ENCODE data around the gene WDR18. TPM values are rescaled to one million over a fixed set of nuclear protein-coding genes. Genes with fewer than 3 reads are reported as not detected.

WDR18 gene
- total RNA-seq, 1 experiment from 2014 or later = 124 TPM

DNA sequence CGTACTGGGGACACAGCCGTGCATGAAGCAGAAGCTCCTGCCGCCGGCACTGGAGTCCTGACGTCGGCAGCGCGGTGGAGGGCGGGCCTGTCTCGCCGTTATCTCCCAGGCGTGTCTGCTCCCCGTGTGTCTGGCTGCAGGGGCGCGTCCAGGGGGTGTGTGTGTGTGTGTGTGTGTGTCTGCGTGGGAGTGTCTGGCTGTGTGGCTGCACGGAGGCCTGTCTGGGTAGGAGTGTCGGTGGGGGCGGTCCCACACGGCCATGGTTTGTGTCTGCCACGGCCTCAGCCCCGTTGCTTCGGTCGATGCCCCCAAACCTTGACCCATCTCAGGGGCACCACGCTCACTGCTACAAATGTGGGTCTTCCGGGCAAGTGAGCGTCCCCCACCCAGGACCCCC lies 40.0 kb upstream of the WDR18 start:
- BruUV-seq (replicated peaks) = no TSS peak
- Histone ChIP-seq H3K36me3 (ENCODE audit: control insufficient read depth in 1 of 2, insufficient read depth in 2 of 2, low read length in 2 of 2) (no peaks in the 10 kb centered on the region; a peak in 1 of 4 replicates), H3K4me1 (ENCODE audit: control insufficient read depth in 1 of 2, insufficient read depth in 2 of 2, low read length in 2 of 2) (peaks cover 29 to 43% of the 10 kb centered on the region in 2 experiments), H2AFZ (ENCODE audit: low read depth, low read length, poor library complexity, severe bottlenecking) (no peak overlapping the region), H3K9me2 (ENCODE audit: insufficient read depth) (no peaks in the 10 kb centered on the region), H3K27me3 (ENCODE audit: insufficient read depth, low read length) (no peaks in the 10 kb centered on the region), H3K4me2 (ENCODE audit: low read length) (no peak overlapping the region), H3K4me3 (replicated peaks in 1 of 2; ENCODE audit: low read depth in 1 of 2, low read length in 2 of 2) (no peak overlapping the region), H3K27ac (ENCODE audit: low read depth, low read length) (no peak overlapping the region), H3K9me3 (ENCODE audit: control insufficient read depth in 1 of 2, insufficient read depth in 1 of 2, low read depth in 1 of 2, low read length in 2 of 2) (no peaks in the 10 kb centered on the region), H4K20me1 (ENCODE audit: insufficient read depth) (no peaks in the 10 kb centered on the region), H3K79me2 (ENCODE audit: insufficient read depth, low read length) (peaks cover 11% of the 10 kb centered on the region; the same call in 1 of the 2 replicates), H3K9ac (ENCODE audit: low read length) (no peak overlapping the region)
- DNase-seq (ENCODE audit: low read depth, low spot score) (no peak), ATAC-seq (no peak)
- TF ChIP-seq ZFX (IDR thresholded peaks at IDR 0.05) (no peak), ELF1 (IDR thresholded peaks at IDR 0.05; ENCODE audit: borderline replicate concordance, low read depth) (no peak), SIN3A (IDR thresholded peaks at IDR 0.05; ENCODE audit: low read depth) (no peak), FOSL1 (IDR thresholded peaks at IDR 0.05; ENCODE audit: low read depth) (no peak), POLR2A (IDR thresholded peaks at IDR 0.05; ENCODE audit: borderline replicate concordance, extremely low read depth, insufficient read depth, insufficient read length) (no peak), CEBPB (IDR thresholded peaks at IDR 0.05; ENCODE audit: low read depth) (no peak), RAD21 (IDR thresholded peaks at IDR 0.05; ENCODE audit: low read depth) (no peak), EGR1 (IDR thresholded peaks at IDR 0.05; ENCODE audit: low read depth) (no peak), ZNF274 (IDR thresholded peaks at IDR 0.05; ENCODE audit: low read depth, low read length) (no peak)
- CTCF ChIA-PET = no interaction called here
- RAD21 ChIA-PET (ENCODE audit: low non-redundant PET in 1 of 2, low total read pairs in 2 of 2, uncharacterized antibody in 2 of 2, unreplicated experiment in 2 of 2) = no interaction called here
- POLR2A ChIA-PET = no interaction called here
- intact Hi-C loops (cut with micrococcal nuclease) = no loop called here

DNA sequence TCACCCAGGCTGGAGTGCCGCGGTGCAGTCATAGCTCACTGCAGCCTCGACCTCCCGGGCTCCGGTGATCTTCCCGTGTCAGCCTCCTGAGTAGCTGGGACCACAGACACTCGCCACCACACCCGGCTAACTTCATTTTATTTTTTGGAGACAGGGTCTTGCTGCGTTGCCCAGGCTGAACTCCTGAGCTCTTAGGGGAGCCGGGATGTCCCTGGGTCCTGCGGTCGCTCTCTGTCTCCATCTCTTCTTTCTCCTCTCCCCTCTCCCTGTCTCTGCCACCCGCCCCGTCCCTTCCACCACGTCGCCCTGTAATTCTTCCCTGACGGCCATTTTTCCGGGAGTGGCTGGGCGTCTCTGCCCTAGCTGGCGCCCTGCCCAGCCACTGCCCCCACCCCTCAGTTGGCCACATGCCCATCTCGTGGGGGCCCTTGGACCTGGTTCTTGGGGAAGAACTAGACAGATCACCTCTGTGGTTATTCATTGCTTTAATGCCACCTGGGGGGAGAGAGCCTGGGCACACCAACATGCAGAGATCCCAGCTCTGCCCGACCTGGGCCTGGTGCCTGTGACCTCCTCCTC lies 39.4 kb upstream of the WDR18 start:
- no peaks in the 10 kb centered on the region for H3K9me2 ChIP-seq (ENCODE audit: insufficient read depth)
- H2AFZ ChIP-seq (ENCODE audit: low read depth, low read length, poor library complexity, severe bottlenecking) = no peak overlapping the region
- peaks cover 29 to 43% of the 10 kb centered on the region in 2 experiments for H3K4me1 ChIP-seq (ENCODE audit: control insufficient read depth in 1 of 2, insufficient read depth in 2 of 2, low read length in 2 of 2)
- H4K20me1 ChIP-seq (ENCODE audit: insufficient read depth) = no peaks in the 10 kb centered on the region
- no peak overlapping the region for H3K9ac ChIP-seq (ENCODE audit: low read length)
- no peaks in the 10 kb centered on the region for H3K27me3 ChIP-seq (ENCODE audit: insufficient read depth, low read length)
- DNase-seq (ENCODE audit: low read depth, low spot score) (no peak), ATAC-seq (no peak)
- RAD21 ChIA-PET (ENCODE audit: low non-redundant PET in 1 of 2, low total read pairs in 2 of 2, uncharacterized antibody in 2 of 2, unreplicated experiment in 2 of 2) = no interaction called here
- CTCF ChIA-PET = no interaction called here
- TF ChIP-seq EGR1 (IDR thresholded peaks at IDR 0.05; ENCODE audit: low read depth) (no peak), SRF (IDR thresholded peaks at IDR 0.05; ENCODE audit: low read depth) (no peak), ZFX (IDR thresholded peaks at IDR 0.05) (no peak), POLR2AphosphoS5 (IDR thresholded peaks at IDR 0.05; ENCODE audit: low read depth, low read length) (no peak)
- peaks cover 8% of the 10 kb centered on the region; the same call in 1 of the 2 replicates for H3K79me2 ChIP-seq (ENCODE audit: insufficient read depth, low read length)
- H3K4me3 ChIP-seq (replicated peaks in 1 of 2; ENCODE audit: low read depth in 1 of 2, low read length in 2 of 2) = no peak overlapping the region
- intact Hi-C loops (cut with micrococcal nuclease) = no loop called here
- no peak overlapping the region for H3K4me2 ChIP-seq (ENCODE audit: low read length)
- BruUV-seq (replicated peaks) = no TSS peak
- H3K9me3 ChIP-seq (ENCODE audit: control insufficient read depth in 1 of 2, insufficient read depth in 1 of 2, low read depth in 1 of 2, low read length in 2 of 2) = no peaks in the 10 kb centered on the region
- POLR2A ChIA-PET = no interaction called here
- no peak overlapping the region for H3K27ac ChIP-seq (ENCODE audit: low read depth, low read length)
- no peaks in the 10 kb centered on the region; a peak in 1 of 4 replicates for H3K36me3 ChIP-seq (ENCODE audit: control insufficient read depth in 1 of 2, insufficient read depth in 2 of 2, low read length in 2 of 2)

Measured in HCT116 (cell line).